Progenitor cell of endocrine pancreas (in vitro differentiated cells): Measurements from ENCODE around the gene CYP19A1. TPM values are rescaled to one million over a fixed set of nuclear protein-coding genes. Genes with fewer than 3 reads are reported as not detected.

Experiments
- DNase-seq: peaks from one replicate; pipeline ENCODE4 v3.0.0; 2021; ENCODE audit warnings: low spot score; ENCODE audit not compliant: unreplicated experiment
- H3K27ac Mint-ChIP-seq: 2 replicates; pipeline ENCODE4 v1.8.0; 2021; ENCODE audit warnings: mild to moderate bottlenecking, moderate library complexity, mixed read lengths
- H3K27me3 Mint-ChIP-seq: 2 replicates; pipeline ENCODE4 v1.8.0; 2021; ENCODE audit warnings: mixed read lengths
- H3K36me3 Mint-ChIP-seq: 2 replicates; pipeline ENCODE4 v1.8.0; 2022; ENCODE audit warnings: mixed read lengths; ENCODE audit not compliant: insufficient read depth
- H3K4me1 Mint-ChIP-seq: 2 replicates; pipeline ENCODE4 v1.8.0; 2021; ENCODE audit warnings: low read depth, mixed read lengths
- H3K4me3 Mint-ChIP-seq: 2 replicates; pipeline ENCODE4 v1.8.0; 2021; ENCODE audit warnings: low read depth, mild to moderate bottlenecking, moderate library complexity, mixed read lengths
- H3K9me3 Mint-ChIP-seq: 2 replicates; pipeline ENCODE4 v1.8.0; 2021; ENCODE audit warnings: low read depth, mixed read lengths
- total RNA-seq: library from RNA; stranded (reverse); gene quantifications from 2 replicates; pipeline ENCODE4 v1.2.1, GENCODE V29; 2021
- TF ChIP-seq, protein P1 (sequence below): fragments of 200-600 bp; sonication (generic); IDR thresholded peaks from one replicate; pipeline ENCODE4 v1.5.0; 2021; ENCODE audit warnings: antibody characterized with exemption, mild to moderate bottlenecking; ENCODE audit not compliant: unreplicated experiment

CYP19A1 gene
- total RNA-seq, 1 donor from 2014 or later: not detected

DNA sequence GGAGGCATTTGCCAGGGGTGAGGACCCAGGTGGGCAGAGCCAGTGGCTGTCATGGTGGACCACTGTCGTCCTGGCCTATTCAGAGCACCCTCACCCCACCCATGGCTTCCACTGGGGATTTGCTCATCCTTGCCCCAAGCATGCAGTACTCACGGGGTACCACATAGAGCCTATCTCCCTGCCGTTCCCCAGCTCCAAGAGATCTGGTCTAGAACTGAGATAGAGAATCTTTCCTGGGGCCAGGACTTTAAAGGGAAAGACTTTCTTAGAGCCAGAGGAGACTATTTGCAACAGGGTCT is 166.8 kb downstream of the CYP19A1 start:
- no peak for DNase-seq
- no peaks in the 10 kb centered on the region for H3K27me3 Mint-ChIP-seq
- no peak overlapping the region for H3K27ac Mint-ChIP-seq
- TF ChIP-seq, protein P1, sequence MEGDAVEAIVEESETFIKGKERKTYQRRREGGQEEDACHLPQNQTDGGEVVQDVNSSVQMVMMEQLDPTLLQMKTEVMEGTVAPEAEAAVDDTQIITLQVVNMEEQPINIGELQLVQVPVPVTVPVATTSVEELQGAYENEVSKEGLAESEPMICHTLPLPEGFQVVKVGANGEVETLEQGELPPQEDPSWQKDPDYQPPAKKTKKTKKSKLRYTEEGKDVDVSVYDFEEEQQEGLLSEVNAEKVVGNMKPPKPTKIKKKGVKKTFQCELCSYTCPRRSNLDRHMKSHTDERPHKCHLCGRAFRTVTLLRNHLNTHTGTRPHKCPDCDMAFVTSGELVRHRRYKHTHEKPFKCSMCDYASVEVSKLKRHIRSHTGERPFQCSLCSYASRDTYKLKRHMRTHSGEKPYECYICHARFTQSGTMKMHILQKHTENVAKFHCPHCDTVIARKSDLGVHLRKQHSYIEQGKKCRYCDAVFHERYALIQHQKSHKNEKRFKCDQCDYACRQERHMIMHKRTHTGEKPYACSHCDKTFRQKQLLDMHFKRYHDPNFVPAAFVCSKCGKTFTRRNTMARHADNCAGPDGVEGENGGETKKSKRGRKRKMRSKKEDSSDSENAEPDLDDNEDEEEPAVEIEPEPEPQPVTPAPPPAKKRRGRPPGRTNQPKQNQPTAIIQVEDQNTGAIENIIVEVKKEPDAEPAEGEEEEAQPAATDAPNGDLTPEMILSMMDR: no peak
- H3K4me3 Mint-ChIP-seq: no peak overlapping the region
- H3K4me1 Mint-ChIP-seq: no peaks in the 10 kb centered on the region
- no peaks in the 10 kb centered on the region for H3K36me3 Mint-ChIP-seq
- H3K9me3 Mint-ChIP-seq: no peaks in the 10 kb centered on the region

DNA sequence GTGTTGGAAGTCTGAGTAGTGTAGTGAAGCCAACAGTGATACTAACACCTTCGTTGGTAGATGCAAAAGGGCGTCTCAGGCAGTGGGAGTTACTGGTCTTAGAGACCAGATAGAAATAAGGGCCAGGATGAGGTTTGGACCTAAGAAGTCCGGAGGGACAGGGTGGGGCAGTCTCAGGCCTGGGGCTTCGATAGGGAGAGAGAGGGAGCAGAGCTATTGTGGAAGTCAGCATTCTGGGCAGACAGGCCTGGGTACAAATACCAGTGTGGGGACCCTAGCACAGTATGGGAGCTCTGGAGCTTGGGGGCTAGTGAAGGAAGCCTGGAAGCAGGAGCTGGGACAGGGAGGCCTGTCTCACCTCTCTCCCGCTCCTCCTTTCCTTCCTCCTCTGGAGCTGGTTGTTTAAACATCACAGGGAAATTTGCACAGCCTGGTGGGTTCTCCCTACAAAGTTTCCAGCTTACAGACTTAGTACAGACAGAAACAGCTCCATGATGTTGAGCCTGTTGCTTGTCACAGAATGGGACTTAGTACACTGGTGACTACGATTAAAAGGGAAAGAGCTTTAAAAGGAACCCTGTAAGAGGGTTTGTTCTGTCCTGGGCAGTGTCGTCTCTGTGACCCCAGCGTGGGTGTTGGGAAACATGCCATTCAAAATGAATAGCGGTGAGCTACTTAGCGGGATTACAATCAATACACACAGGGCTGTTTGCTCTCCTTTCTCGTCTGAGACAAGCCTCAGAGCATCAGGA is 167.3 kb downstream of the CYP19A1 start:
- no peaks in the 10 kb centered on the region for H3K36me3 Mint-ChIP-seq
- no peak overlapping the region for H3K4me3 Mint-ChIP-seq
- TF ChIP-seq, protein P1: no peak
- H3K9me3 Mint-ChIP-seq: no peaks in the 10 kb centered on the region
- no peaks in the 10 kb centered on the region for H3K27me3 Mint-ChIP-seq
- no peaks in the 10 kb centered on the region for H3K4me1 Mint-ChIP-seq
- no peak for DNase-seq
- H3K27ac Mint-ChIP-seq: no peak overlapping the region

DNA sequence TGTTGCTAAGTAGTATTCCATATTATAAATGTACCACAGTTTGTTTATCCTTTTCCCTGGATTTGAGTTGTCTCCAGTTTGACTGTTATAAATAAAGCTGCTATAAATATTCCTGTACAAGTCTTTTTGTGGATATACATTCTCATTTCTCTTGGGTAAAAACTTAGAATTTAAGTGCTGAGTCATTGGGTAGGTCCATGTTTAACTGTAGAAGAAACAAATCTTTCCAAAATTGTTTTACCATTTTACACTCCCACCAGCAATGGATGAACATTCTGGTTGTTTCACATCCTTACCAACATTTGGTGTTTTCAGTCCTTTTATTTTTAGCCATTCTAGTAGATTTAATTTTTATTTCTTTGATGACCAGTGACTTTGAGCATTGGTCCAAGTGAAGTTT is 169.7 kb downstream of the CYP19A1 start:
- TF ChIP-seq, protein P1: no peak
- Mint-ChIP-seq H3K27ac (no peak overlapping the region), H3K9me3 (no peaks in the 10 kb centered on the region), H3K27me3 (peaks cover 3% of the 10 kb centered on the region), H3K4me1 (no peaks in the 10 kb centered on the region), H3K4me3 (no peak overlapping the region), H3K36me3 (no peaks in the 10 kb centered on the region)
- DNase-seq: no peak

DNA sequence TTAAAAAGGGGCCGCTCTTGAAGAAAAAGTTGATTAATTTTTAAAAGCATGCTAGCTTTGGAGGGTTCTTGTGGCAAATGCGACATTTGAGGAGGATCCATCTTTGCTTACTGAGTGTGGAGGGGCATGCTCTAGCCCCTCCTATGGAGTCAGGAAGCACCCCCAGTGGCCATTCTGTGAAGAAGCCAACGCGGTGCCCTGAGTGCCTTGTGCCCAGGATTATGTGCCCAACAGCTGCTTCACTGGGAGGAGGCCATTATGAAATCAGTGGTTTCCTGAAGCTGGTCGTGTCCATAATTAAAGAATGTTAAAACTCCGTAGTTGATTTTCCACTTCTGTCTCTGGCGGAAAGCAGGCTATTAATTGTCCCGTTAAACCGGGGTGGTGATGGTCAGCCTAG is 174.6 kb downstream of the CYP19A1 start:
- no peak for DNase-seq
- TF ChIP-seq, protein P1: no peak
- Mint-ChIP-seq H3K27ac (no peak overlapping the region), H3K27me3 (peaks cover 24% of the 10 kb centered on the region), H3K36me3 (no peaks in the 10 kb centered on the region), H3K4me1 (peaks cover 2% of the 10 kb centered on the region), H3K4me3 (no peak overlapping the region), H3K9me3 (no peaks in the 10 kb centered on the region)

DNA sequence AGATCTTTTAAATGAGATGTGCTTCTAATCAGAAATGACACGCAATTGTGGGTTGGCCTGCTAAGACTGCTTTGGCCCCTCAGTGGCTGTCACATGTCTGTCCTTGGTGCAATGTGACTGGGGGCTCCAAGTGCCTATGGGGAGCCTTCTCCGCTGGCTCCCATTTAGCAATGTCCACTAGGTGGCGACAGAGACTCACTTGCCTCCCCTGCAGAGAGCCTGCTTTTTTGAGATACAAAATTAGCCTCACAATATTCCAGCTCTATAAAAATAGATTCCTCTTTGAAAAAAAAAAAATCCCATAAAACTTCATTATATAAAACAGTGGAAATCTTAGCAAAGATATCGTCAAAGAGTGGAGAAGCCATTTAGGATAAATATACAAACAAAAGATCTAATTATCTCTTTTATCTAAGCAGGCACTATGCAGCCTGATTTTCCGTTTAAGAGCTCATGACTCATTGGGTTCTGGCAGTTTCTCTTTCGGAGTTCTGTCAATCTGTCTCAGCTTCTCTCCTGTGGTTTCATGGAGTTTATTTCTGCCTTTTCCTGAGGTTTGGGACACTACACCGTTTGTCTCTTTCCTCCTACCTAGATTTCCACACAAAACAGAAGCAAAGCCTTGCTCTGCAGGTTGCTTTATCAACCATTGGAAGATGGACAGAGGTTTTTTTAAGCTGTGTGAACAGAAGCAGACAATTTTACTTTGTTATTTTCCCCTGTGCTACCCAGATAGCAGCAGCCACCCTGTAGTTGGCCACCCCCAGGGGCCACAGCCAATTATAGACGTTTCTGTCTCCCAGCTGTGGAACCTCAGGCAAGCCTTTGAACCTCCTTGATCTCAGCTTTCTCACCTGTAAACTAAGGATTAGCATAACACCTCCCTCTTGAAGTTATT is 175.3 kb downstream of the CYP19A1 start:
- H3K36me3 Mint-ChIP-seq: no peaks in the 10 kb centered on the region
- TF ChIP-seq, protein P1: peak; percentile 98
- DNase-seq: peak; percentile 62
- H3K4me3 Mint-ChIP-seq: no peak overlapping the region
- peaks cover 24% of the 10 kb centered on the region for H3K27me3 Mint-ChIP-seq
- peaks cover 2% of the 10 kb centered on the region for H3K4me1 Mint-ChIP-seq
- H3K9me3 Mint-ChIP-seq: no peaks in the 10 kb centered on the region
- H3K27ac Mint-ChIP-seq: no peak overlapping the region
